Heart left ventricle (tissue), 13 donors: ENCODE data around the gene DSE.

Experiments used
- POLR2A ChIP-seq, 2 donors: fragments of 450-650 bp; IDR thresholded peaks; one replicate each; pipeline ENCODE4 v1.6.1; 2017; ENCODE audit warnings: antibody characterized with exemption in 2 of 2, mild to moderate bottlenecking in 2 of 2, moderate library complexity in 2 of 2
- TF ChIP-seq, protein P1 (sequence below), 12 donors: fragments of 200-600 bp; sonication (generic) in 4 of 12; IDR thresholded peaks; one replicate each; pipeline versions ENCODE4 v1.5.0 to v1.8.0; 2018 to 2022; ENCODE audit warnings: antibody characterized with exemption in 12 of 12, mild to moderate bottlenecking in 5 of 12
- donor health status: ischemic (EF 13 %, LVEDD 7.1; RV severe dilation, severe dysfunction).
- donor health status: DM: no; HTN: yes; CAD: no.
- donor health status: DM: no; HTN: no; CAD: no.
- donor health status: ischemic (EF 25% LVEDD 6.9; RV normal size, moderate dysfunction).
- donor health status: ischemic (EF 25% LVEDD 5.7; RV mildly dilated, moderate dysfunction).
- donor health status: ischemic (EF 35%, LVEDD 5.7; RV mildly dilated, moderate dysfunction).
- donor health status: nonischemic (EF 11% LVEDD 7.7; RV severe dilation, severe dysfunction).
- donor health status: DM: yes; HTN: yes; CAD: no.
- donor health status: PGD.
- donor health status: ischemic (EF 29% LVEDD 5.4; RV normal size, mild dysfunction).
- donor health status: nonischemic (EF 23%, LVEDD 6.1; RV moderate dilation, normal function).

GRCh38 chr6:116359835-116360234 lies 10.9 kb upstream of the DSE start:
- TF ChIP-seq, protein P1, sequence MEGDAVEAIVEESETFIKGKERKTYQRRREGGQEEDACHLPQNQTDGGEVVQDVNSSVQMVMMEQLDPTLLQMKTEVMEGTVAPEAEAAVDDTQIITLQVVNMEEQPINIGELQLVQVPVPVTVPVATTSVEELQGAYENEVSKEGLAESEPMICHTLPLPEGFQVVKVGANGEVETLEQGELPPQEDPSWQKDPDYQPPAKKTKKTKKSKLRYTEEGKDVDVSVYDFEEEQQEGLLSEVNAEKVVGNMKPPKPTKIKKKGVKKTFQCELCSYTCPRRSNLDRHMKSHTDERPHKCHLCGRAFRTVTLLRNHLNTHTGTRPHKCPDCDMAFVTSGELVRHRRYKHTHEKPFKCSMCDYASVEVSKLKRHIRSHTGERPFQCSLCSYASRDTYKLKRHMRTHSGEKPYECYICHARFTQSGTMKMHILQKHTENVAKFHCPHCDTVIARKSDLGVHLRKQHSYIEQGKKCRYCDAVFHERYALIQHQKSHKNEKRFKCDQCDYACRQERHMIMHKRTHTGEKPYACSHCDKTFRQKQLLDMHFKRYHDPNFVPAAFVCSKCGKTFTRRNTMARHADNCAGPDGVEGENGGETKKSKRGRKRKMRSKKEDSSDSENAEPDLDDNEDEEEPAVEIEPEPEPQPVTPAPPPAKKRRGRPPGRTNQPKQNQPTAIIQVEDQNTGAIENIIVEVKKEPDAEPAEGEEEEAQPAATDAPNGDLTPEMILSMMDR (IDR thresholded peaks at IDR 0.05) = no peak
- TF ChIP-seq POLR2A (IDR thresholded peaks at IDR 0.05) = no peak
